Heart left ventricle (tissue), 16 donors: ENCODE results near the gene TBCD. TPM values are rescaled to one million over a fixed set of nuclear protein-coding genes. Genes with fewer than 3 reads are reported as not detected.

Experiments
- ATAC-seq, 4 donors: fragments of 200-7000 bp; cut with Tn5 transposase; one replicate each; pipeline ENCODE4 v1.9.1; 2020 to 2022; ENCODE audit warnings: moderate library complexity in 4 of 4, mild to moderate bottlenecking in 3 of 4, moderate number of reproducible peaks in 1 of 4
- DNase-seq, 5 donors: peaks; one replicate each; pipeline ENCODE4 v3.0.0-alpha.2; 2020
- H3K27ac ChIP-seq, 12 donors: fragments of 200-600 bp; sonication (generic) in 4 of 12; one replicate each; pipeline versions ENCODE4 v1.5.0 to v1.8.0; 2016 to 2022; ENCODE audit warnings: mild to moderate bottlenecking in 2 of 12
- H3K27me3 ChIP-seq, 9 donors: fragments of 200-600 bp; sonication (generic) in 2 of 9; one replicate each; pipeline versions ENCODE4 v1.5.1 to v1.8.0; 2016 to 2022; ENCODE audit warnings: mild to moderate bottlenecking in 3 of 9
- H3K36me3 ChIP-seq, 9 donors: fragments of 200-600 bp; sonication (generic) in 2 of 9; one replicate each; pipeline versions ENCODE4 v1.5.0 to v1.8.0; 2018 to 2022; ENCODE audit warnings: mild to moderate bottlenecking in 2 of 9
- H3K4me1 ChIP-seq, 12 donors: fragments of 200-600 bp; sonication (generic) in 4 of 12; one replicate each; pipeline versions ENCODE4 v1.5.0 to v1.8.0; 2016 to 2022; ENCODE audit warnings: mild to moderate bottlenecking in 3 of 12
- H3K4me3 ChIP-seq, 12 donors: fragments of 200-600 bp; sonication (generic) in 4 of 12; one replicate each; pipeline versions ENCODE4 v1.5.0 to v1.8.0; 2017 to 2022; ENCODE audit warnings: mild to moderate bottlenecking in 9 of 12, moderate library complexity in 4 of 12
- H3K9me3 ChIP-seq, 12 donors: fragments of 200-600 bp; sonication (generic) in 4 of 12; one replicate each; pipeline versions ENCODE4 v1.5.0 to v1.8.0; 2016 to 2022; ENCODE audit warnings: mild to moderate bottlenecking in 1 of 12
- POLR2A ChIP-seq, 2 donors: fragments of 450-650 bp; IDR thresholded peaks; one replicate each; pipeline ENCODE4 v1.6.1; 2017; ENCODE audit warnings: antibody characterized with exemption in 2 of 2, mild to moderate bottlenecking in 2 of 2, moderate library complexity in 2 of 2
- WGBS, 4 donors: extraction: QIAGEN DNeasy Blood & Tissue Kit in 2 of 4; methylation state at CpG; one replicate each; pipeline versions ENCODE4 v1.1.5 to v1.1.7; 2013 to 2018; 5-methylcytosine and 5-hydroxymethylcytosine counted together
- intact Hi-C, 10 donors: fragments of 100-400 bp; cut with DNase I; formaldehyde crosslinking; loops; one replicate each; pipeline versions ENCODE4 v1.11.1 to v1.14.2; 2022
- polyA plus RNA-seq, 2 donors: library from polyadenylated mRNA; stranded (reverse); fragments of 200-250 nt; gene quantifications; one replicate each; pipeline ENCODE4 v1.2.3, GENCODE V29; 2013
- total RNA-seq, 9 donors: library from RNA; depleted of rRNA in 2 of 9; stranded (reverse); fragments of >200 nt in 2 of 9; fragmentation: NEBNext Ultra II Directional in 3 of 9; extraction: Animal tissue kit (Norgen Biotek cat#: 25700) in 3 of 9; gene quantifications; one replicate each; pipeline versions ENCODE4 v1.1.0 to v1.2.4, GENCODE V29; 2016 to 2023
- TF ChIP-seq, protein P1 (sequence below), 12 donors: fragments of 200-600 bp; sonication (generic) in 4 of 12; IDR thresholded peaks; one replicate each; pipeline versions ENCODE4 v1.5.0 to v1.8.0; 2018 to 2022; ENCODE audit warnings: antibody characterized with exemption in 12 of 12, mild to moderate bottlenecking in 5 of 12
- donor health status: ischemic (EF 13 %, LVEDD 7.1; RV severe dilation, severe dysfunction).
- donor health status: healthy with polysubstance abuse.
- donor health status: DM: no; HTN: yes; CAD: no.
- donor health status: DM: no; HTN: no; CAD: no.
- donor health status: ischemic (EF 25% LVEDD 6.9; RV normal size, moderate dysfunction).
- donor health status: ischemic (EF 25% LVEDD 5.7; RV mildly dilated, moderate dysfunction).
- donor health status: healthy.
- donor health status: DM: yes; HTN: yes; CAD: no.
- donor health status: ischemic (EF 35%, LVEDD 5.7; RV mildly dilated, moderate dysfunction).
- donor health status: nonischemic (EF 11% LVEDD 7.7; RV severe dilation, severe dysfunction).
- donor health status: DM: yes; HTN: yes; CAD: no.
- donor health status: PGD.
- donor health status: ischemic (EF 29% LVEDD 5.4; RV normal size, mild dysfunction).
- donor health status: nonischemic (EF 23%, LVEDD 6.1; RV moderate dilation, normal function).

TBCD gene
- total and polyA plus RNA-seq, 11 donors = 36.9 to 98.4 (median 58.5) TPM

DNA sequence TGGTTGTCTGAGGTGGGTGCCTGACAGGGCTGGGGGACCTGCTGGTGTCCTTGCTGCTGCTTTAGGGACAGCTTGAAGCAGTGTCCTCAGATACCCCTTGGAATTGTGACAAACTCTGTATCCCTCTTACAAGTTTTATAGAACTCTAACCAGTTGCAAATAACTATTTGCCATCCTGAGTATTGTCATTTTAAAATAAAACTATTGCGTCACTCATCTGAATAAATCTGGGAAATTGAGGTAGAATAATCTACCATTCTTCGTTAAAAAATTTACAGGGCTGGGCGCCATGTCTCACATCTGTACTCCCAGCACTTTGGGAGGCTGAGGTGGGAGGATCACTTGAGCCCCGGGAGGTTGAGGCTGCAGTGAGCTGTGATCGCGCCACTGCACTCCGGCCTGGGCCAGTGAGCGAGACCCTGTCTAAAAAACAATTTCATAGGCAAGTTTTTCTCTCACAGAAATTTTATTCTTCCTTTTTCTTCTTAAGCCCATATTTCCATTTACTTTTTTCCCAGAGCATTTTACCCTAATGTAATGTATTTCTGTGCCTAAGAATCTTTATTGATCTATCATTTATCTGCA, 73.8 kb downstream of the TBCD start:
- intact Hi-C loops = no loop called here
- DNase-seq = peak in 1 of 5 donors; percentile 46
- no peak for TF ChIP-seq POLR2A (IDR thresholded peaks at IDR 0.05)
- TF ChIP-seq, protein P1, sequence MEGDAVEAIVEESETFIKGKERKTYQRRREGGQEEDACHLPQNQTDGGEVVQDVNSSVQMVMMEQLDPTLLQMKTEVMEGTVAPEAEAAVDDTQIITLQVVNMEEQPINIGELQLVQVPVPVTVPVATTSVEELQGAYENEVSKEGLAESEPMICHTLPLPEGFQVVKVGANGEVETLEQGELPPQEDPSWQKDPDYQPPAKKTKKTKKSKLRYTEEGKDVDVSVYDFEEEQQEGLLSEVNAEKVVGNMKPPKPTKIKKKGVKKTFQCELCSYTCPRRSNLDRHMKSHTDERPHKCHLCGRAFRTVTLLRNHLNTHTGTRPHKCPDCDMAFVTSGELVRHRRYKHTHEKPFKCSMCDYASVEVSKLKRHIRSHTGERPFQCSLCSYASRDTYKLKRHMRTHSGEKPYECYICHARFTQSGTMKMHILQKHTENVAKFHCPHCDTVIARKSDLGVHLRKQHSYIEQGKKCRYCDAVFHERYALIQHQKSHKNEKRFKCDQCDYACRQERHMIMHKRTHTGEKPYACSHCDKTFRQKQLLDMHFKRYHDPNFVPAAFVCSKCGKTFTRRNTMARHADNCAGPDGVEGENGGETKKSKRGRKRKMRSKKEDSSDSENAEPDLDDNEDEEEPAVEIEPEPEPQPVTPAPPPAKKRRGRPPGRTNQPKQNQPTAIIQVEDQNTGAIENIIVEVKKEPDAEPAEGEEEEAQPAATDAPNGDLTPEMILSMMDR (IDR thresholded peaks at IDR 0.05) = no peak
- no peaks in the 10 kb centered on the region for H3K27me3 ChIP-seq
- peaks cover 0 to 12% (median 0%) of the 10 kb centered on the region in 9 donors for H3K36me3 ChIP-seq
- no peak for ATAC-seq
- H3K4me1 ChIP-seq = peaks cover 0 to 13% (median 5%) of the 10 kb centered on the region in 12 donors
- no peak overlapping the region for H3K27ac ChIP-seq
- no peak overlapping the region for H3K4me3 ChIP-seq
- peaks cover 0 to 6% (median 0%) of the 10 kb centered on the region in 12 donors for H3K9me3 ChIP-seq
- 97 to 98% (median 98%) methylated on average over 8 of the region's 8 CpGs for WGBS, 4 donors

DNA sequence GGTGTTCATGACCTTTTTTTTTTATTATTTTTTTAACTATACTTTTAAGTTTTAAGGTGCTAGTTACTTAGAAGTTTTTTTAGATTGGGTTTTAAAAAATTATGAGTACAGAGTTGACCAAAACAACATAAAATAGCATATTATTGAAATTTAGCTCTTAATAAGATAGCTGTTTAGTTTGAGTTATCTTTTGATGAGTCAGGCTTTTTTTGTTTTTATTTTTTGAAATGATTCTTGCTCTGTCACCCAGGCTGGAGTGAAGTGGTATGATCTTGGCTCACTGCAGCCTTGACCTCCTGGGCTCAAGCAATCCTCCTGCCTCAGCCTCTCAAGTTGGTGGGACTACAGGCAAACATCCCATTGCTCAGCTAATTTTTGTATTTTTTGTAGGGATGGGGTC, 74.3 kb downstream of the TBCD start:
- Histone ChIP-seq H3K27me3 (no peaks in the 10 kb centered on the region), H3K4me3 (no peak overlapping the region), H3K9me3 (peaks cover 0 to under 1% (median 0%) of the 10 kb centered on the region in 12 donors), H3K4me1 (peaks cover 0 to 15% (median 5%) of the 10 kb centered on the region in 12 donors), H3K36me3 (peaks cover 0 to 8% (median 0%) of the 10 kb centered on the region in 9 donors), H3K27ac (no peak overlapping the region)
- DNase-seq (no peak), ATAC-seq (no peak)
- TF ChIP-seq, protein P1 (IDR thresholded peaks at IDR 0.05) = no peak
- TF ChIP-seq POLR2A (IDR thresholded peaks at IDR 0.05) = no peak
- intact Hi-C loops = no loop called here

DNA sequence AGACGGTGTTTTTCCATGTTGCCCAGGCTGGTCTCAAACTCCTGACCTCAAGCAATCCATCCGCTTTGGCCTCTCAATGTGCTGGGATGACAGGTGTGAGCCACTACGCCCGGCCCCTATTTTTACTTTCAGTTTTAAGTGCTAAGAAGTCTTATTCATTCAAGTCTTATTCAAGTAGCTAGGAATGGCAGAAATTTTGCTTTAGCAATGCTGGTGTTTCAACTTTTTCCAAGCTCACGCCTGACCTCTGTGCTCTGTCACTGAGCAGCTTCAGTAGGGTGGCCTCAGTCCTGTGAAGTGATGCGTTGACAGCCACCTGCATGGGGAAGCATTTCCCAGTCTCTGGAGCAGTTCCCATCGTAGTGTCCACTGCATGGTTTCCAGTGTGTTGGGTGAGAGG, 75.1 kb downstream of the TBCD start:
- no peaks in the 10 kb centered on the region for H3K27me3 ChIP-seq

DNA sequence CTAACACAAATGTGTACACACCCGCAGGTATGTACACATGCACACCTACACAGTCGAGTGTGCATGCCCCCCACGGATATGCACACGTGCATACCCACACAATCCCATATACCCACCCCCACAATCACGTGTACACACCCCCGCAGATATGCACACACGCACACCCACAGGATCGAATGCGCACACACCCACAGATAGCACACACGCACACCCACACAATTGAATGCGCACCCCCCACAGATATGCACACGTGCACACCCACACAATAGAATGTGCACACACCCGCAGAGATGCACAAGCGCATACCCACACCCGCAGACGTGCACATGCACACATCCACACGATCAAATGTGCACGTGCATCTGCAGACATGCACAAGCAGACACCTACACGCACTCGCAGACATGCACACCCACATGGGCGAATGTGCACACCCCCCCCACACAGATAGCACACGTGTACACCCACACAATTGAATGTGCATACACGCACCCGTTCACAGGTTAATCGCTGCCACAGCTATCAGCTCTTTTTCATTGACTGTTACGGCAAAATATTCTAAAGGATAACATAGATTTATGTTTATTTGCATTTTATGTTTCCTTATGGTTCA, 77.1 kb downstream of the TBCD start:
- Histone ChIP-seq H3K4me3 (no peak overlapping the region), H3K9me3 (no peaks in the 10 kb centered on the region), H3K27me3 (no peaks in the 10 kb centered on the region), H3K4me1 (peaks cover 0 to 15% (median 5%) of the 10 kb centered on the region in 12 donors), H3K36me3 (peaks cover 0 to 15% (median 5%) of the 10 kb centered on the region in 9 donors), H3K27ac (no peak overlapping the region)
- peak in 1 of 5 donors; percentile 8 for DNase-seq
- TF ChIP-seq, protein P1 (IDR thresholded peaks at IDR 0.05) = no peak
- TF ChIP-seq POLR2A (IDR thresholded peaks at IDR 0.05) = no peak
- no peak for ATAC-seq
- intact Hi-C loops = no loop called here
- WGBS, 4 donors = 96 to 98% (median 97%) methylated on average over 26 of the region's 26 CpGs

More for the DNA sequence above, 75.1 kb downstream of the TBCD start:
- WGBS, 4 donors = 81 to 90% (median 87%) methylated on average over 7 of the region's 7 CpGs
- H3K27ac ChIP-seq = no peak overlapping the region
- H3K4me3 ChIP-seq = no peak overlapping the region
- DNase-seq (peak in 1 of 5 donors; percentile 3), ATAC-seq (no peak)
- no peaks in the 10 kb centered on the region for H3K9me3 ChIP-seq
- peaks cover 0 to 15% (median 5%) of the 10 kb centered on the region in 12 donors for H3K4me1 ChIP-seq
- intact Hi-C loops = no loop called here
- TF ChIP-seq POLR2A (IDR thresholded peaks at IDR 0.05) = no peak
- TF ChIP-seq, protein P1 (IDR thresholded peaks at IDR 0.05) = no peak
- H3K36me3 ChIP-seq = peaks cover 0 to 8% (median 0%) of the 10 kb centered on the region in 9 donors
